Articular chondrocyte of knee joint (primary cell): ENCODE data around the gene GCKR. TPM values are rescaled to one million over a fixed set of nuclear protein-coding genes. Genes with fewer than 3 reads are reported as not detected.

Experiments used
- small RNA-seq: library from RNA; depleted of rRNA; stranded (forward); fragments of <200 nt; gene quantifications from one replicate; pipeline ENCODE3, GENCODE V24; 2012
- total RNA-seq: library from RNA; depleted of rRNA; stranded (reverse); fragments of >200 nt; gene quantifications from 2 replicates; pipeline ENCODE4 v1.2.3, GENCODE V29; 2012

Gene GCKR
- total RNA-seq, result 0.43 and 0.78 TPM in 2 replicates

GRCh38 chr2:27496357-27497287 is at the start of gene GCKR:
TSS of gene GCKR (plus strand) at chr2:27496839. CDS start at chr2:27496905, 66 bp downstream.

GRCh38 chr2:27489498-27490397 is 6.9 kb upstream of the GCKR start, which contains the start of gene IFT172:
TSS of gene IFT172 (minus strand) at chr2:27489743. CDS start at chr2:27489653, 90 bp downstream.

GRCh38 chr2:27494944-27495554 is 1.6 kb upstream of the GCKR start, which contains the start of gene FNDC4:
TSS of gene FNDC4 (minus strand) at chr2:27495200. CDS start at chr2:27494679, 521 bp downstream.

Small RNAs within 50 kb of the gene (small RNA-seq; reads per million reads assigned to genes)
- gene RNU6-986P, result not detected

Other genes starting within 250 kb of the GCKR start
- gene SLC30A3, start 233.8 kb upstream of the GCKR start, total RNA-seq, result under 0.01 TPM in 1 of 2 replicates, not detected in the other
- not detected in 2 replicates for gene DNAJC5G, start 221.4 kb upstream of the GCKR start, total RNA-seq
- not detected in 2 replicates for gene TRIM54, start 214.4 kb upstream of the GCKR start, total RNA-seq
- 0.39 and 1.4 TPM in 2 replicates for gene UCN, start 188.4 kb upstream of the GCKR start, total RNA-seq
- gene MPV17, start 173.7 kb upstream of the GCKR start, total RNA-seq, result 95.4 and 108 TPM in 2 replicates
- gene GTF3C2, start 140.1 kb upstream of the GCKR start, total RNA-seq, result 25.7 and 31.5 TPM in 2 replicates
- 26.1 and 27.3 TPM in 2 replicates for gene EIF2B4, start 126.5 kb upstream of the GCKR start, total RNA-seq
- gene SNX17, start 126.2 kb upstream of the GCKR start, total RNA-seq, result 127 and 145 TPM in 2 replicates
- gene ZNF513, start 116.1 kb upstream of the GCKR start, total RNA-seq, result 5.4 and 6.5 TPM in 2 replicates
- gene PPM1G, start 87.2 kb upstream of the GCKR start, total RNA-seq, result 51.8 and 52.4 TPM in 2 replicates
- 135 and 145 TPM in 2 replicates for gene NRBP1, start 68.2 kb upstream of the GCKR start, total RNA-seq
- gene KRTCAP3, start 54.5 kb upstream of the GCKR start, total RNA-seq, result not detected in 2 replicates
- 29.3 and 30.7 TPM in 2 replicates for gene IFT172, start 7.1 kb upstream of the GCKR start, total RNA-seq
- 24.2 and 25.1 TPM in 2 replicates for gene FNDC4, start 1.6 kb upstream of the GCKR start, total RNA-seq
- 25.6 and 25.9 TPM in 2 replicates for gene ZNF512, start 86.2 kb downstream of the GCKR start, total RNA-seq
- 1.8 and 2.3 TPM in 2 replicates for gene CCDC121, start 132.2 kb downstream of the GCKR start, total RNA-seq
- 35.8 and 37.5 TPM in 2 replicates for gene GPN1, start 132.2 kb downstream of the GCKR start, total RNA-seq
- 35.9 and 41.4 TPM in 2 replicates for gene SUPT7L, start 166.8 kb downstream of the GCKR start, total RNA-seq
- gene SLC4A1AP, start 167.1 kb downstream of the GCKR start, total RNA-seq, result 29.8 and 31.8 TPM in 2 replicates